Muscle of back (tissue), 13 donors: ENCODE data around the gene TMEM132C. TPM values are rescaled to one million over a fixed set of nuclear protein-coding genes. Genes with fewer than 3 reads are reported as not detected.
"Not testable (repeated sequence)": the region's sequence is repeated elsewhere in the genome, so short reads cannot be mapped to it uniquely, and the experiment has no call there.

Source experiments
- DNase-seq, 3 donors: peaks; one replicate each; pipeline versions ENCODE4 v3.0.0 to v3.0.0-alpha.2; 2013
- long read RNA-seq, 9 donors: transcript quantifications; one replicate each; lab custom pipeline, GENCODE V29; 2026
- polyA plus RNA-seq, 10 donors: library from polyadenylated mRNA; unstranded; fragments of 120-200 nt; gene quantifications; one replicate each; pipeline ENCODE4 v1.2.1, GENCODE V29; 2013; ENCODE audit not compliant: insufficient read length in 10 of 10

TMEM132C gene
- 10 to 100 TPM in 1 of 10 donors, 1 to 10 TPM in 9; 1.9 to 29.1 (median 4.1) TPM for polyA plus RNA-seq
- long read RNA-seq, donor 1, full-length matches to known transcripts, result 1 of 1 reads
- long read RNA-seq, donor 1, partial matches to known transcripts, result 0 of 1 reads
- long read RNA-seq, donor 1, other reads (novel, unspliced or antisense), result 0 of 1 reads
- long read RNA-seq, donor 2, result 0 reads
- long read RNA-seq, donor 3, result 0 reads
- long read RNA-seq, donor 4, full-length matches to known transcripts, result 1 of 1 reads
- long read RNA-seq, donor 4, partial matches to known transcripts, result 0 of 1 reads
- long read RNA-seq, donor 4, other reads (novel, unspliced or antisense), result 0 of 1 reads
- long read RNA-seq, donor 5, result 0 reads
- long read RNA-seq, donor 6, full-length matches to known transcripts, result 1 of 1 reads
- long read RNA-seq, donor 6, partial matches to known transcripts, result 0 of 1 reads
- long read RNA-seq, donor 6, other reads (novel, unspliced or antisense), result 0 of 1 reads
- long read RNA-seq, donor 7, result 0 reads
- long read RNA-seq, donor 8, full-length matches to known transcripts, result 2 of 2 reads
- long read RNA-seq, donor 8, partial matches to known transcripts, result 0 of 2 reads
- long read RNA-seq, donor 8, other reads (novel, unspliced or antisense), result 0 of 2 reads
- long read RNA-seq, donor 9, result 0 reads

DNA sequence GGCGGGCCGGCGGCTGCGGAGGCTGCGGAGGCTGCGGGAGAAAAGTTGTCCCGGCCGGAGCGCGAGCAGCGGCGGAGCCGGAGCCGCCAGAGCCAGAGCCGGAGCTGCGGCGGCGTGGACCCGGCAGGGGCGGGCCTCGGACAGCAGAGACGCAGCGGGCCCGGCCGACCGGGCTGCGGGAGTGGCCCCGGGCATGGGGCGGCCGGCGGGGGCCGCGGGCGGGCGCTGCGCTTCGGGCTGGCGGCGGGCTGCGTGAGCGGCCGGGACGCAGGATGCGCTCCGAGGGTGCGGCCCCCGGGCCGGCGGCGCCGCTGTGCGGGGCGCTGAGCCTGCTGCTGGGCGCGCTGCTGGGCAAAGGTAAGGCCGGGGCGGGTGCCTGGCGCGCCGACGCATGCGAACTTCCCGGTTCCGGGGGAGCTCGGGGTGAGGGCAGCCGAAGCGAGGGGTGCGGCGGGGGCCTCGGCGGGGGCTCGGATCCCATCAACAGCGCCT is at the start of gene TMEM132C:
TMEM132C (plus strand) TSS at position 40 of the 492 bp plus-strand sequence; CDS start at position 273, 233 bp downstream.
- DNase-seq, result peak in 1 of 3 donors; percentile 18

DNA sequence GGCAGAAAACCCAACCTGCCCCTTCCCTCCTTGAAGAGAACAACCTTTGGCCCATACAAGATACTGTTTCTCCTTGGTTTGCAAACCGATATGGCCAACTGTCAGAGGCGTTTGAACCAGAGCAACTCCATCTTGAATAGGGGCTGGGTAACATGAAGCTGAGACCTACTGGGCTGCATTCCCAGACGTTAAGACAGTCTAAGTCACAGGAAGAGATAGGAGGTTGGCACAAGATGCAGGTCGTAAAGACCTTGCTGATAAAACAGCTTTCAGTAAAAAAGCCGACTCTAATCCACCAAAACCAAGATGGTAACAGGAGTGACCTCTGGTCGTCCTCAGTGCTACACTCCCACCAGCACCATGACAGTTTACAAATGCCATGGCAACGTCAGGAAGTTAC is 42.7 kb upstream of the TMEM132C start:
- no peak for DNase-seq

DNA sequence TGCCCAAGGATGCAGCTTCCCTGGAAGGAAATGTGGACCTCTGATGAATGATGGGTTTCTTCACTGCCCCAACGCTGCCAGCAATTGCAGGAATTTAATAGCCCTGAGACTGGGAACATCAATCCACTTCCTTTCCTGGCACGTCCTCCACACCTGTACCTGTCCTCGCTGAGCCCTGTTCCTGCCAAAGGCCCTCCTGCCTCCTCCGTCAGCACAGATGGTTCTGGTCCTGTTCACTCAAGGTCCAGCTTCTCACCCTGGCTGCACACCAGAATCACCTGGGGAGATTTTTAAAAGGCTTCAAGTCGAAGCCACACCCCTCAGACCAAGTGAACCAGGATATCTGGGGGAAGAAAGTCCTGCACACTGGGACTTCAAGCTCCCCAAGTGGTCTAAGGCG is 38.4 kb upstream of the TMEM132C start:
- no peak for DNase-seq

DNA sequence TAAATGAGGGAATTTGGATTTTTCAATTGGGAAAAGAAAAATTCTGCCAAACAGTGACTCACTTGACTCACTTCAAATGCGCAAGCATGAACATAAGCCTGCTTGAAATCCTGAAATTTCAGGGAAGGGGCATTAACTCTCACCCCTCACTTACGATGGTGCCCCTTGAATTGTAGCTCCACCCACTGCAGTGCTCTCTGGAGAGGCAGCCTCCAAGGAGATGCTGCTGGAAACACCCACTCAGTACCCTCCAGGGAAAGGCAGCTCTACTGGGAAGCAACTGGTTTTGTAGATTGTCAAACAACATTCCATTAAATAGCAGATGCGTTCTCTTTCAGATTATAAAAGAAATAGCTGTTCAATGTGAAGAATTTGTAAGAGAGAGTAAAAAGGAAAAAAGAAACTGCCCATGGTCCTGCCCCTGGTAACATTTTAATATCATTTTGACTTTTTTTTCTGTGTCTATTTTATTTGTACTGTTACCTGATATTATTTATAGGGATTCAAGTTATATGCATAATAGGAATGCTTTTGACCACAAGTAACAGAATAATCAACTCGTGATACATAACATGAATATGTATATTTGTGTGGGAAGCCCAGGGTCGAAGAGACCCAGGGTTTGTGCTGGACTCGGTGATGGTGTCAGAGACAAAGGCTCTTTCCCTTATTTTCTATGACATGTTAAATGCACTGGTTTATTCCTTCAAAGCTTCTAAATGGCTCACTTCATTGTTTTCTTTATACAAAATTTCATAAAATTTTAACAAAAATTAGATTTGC is 31.1 kb upstream of the TMEM132C start:
- no peak for DNase-seq

DNA sequence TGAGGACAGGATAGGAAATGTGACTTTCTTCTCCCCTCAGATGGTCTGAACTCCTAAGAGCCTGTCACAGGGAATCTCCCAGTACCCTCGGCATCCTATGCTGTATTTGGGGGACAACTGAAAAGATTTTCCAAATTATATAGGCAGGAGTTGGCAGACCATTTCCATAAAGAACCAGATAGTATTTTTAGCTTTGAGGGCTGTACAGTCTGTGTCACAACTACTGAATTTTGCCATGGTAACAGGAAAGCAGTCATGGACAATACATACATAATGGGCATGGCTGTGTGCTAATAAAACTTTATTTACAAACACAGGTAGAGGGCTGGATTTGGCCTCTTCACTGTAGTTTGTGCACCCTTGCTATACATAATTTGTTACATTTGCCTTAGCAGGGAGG is 30.4 kb upstream of the TMEM132C start:
- no peak for DNase-seq

DNA sequence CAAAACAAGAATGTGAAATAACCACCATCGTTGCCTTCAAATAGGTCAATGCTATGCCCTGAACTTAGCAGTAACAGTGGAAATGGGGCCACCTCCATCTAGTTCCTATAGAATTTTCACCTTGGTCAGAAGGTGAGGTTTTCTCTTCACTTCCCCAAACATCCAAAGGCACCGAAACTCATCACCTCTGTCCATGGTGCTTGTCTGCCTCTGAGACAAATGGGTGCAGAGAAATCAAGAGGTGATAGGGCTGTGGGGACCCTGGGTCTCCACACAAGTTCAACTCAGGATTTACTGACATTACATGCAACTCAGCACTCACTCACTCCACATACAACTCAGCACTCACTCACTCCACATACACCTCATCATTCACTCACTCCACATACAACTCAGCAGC is 26.2 kb upstream of the TMEM132C start:
- no peak for DNase-seq

DNA sequence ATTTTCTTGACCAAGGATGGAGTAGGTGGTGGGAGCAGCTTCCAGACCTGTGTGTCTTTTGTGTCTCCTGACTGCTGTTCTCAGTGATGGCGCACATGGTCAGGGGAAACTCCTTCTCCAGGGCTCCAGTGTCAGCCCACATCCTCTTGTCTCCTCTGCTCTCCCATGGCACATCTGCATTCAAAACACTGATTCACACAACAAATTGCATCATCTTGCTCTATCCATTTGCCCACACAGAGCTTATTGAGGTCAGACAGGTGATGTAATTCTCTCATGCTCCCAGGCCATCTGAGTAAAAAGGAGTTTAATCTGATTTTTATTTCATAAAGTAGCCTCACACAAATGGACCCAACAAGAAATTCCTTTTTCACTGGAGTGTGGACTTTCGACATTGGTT is 21.8 kb upstream of the TMEM132C start:
- DNase-seq, result no peak

DNA sequence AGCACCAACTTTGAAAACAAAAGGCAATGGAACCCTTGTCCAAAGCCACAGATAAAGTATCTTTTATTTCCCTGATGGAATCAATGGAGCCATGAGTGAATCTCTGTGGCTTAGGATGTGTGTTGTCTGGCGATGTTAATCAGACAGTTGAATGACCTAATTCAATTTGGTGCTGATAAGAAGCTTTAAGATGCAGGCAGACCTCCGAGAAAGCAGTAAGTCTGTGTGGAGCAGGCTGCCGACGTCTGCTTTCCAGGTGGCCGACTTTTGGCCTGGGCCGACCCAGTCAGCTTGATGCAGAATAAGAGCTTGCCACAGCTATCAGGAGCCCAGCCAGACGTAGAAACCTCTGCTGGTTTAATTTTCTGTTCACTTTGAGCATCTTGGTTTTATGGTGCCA is 21.1 kb upstream of the TMEM132C start:
- DNase-seq, result no peak

DNA sequence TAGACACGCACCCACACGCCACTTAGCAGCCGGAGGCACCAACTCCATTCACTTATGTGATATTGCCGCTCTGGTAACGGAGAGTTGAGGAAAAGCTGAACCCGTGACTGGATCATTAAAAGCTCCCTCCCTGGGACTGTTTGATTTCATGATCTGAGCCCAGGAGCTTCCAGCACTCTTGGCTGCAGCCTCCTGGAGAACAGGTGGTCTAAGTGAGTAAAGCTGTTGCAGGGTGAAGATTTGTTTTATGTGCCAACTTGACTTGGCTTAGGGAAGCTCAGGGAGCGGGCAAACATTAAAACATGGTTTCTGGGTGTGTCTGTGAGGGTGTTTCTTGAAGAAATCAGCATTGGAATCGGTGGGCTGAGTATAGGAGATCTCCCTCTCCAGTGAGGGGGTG is 16.9 kb upstream of the TMEM132C start:
- no peak for DNase-seq

DNA sequence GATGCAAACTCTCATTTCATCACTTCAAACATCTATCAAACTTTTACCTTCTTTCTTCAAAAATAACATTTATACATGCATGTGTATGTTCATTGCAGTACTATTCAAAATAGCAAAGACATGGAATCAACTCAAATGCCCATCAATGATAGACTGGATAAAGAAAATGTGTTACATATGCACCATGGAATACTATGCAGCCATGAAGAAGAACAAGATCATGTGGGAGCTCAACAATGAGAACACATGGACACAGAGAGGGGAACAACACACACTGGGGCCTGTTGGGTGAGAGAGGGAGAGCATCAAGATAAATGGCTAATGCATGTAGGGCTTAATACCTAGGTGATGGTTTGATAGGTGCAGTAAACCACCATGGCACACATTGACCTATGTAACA is 13.1 kb upstream of the TMEM132C start:
- DNase-seq, result not testable (repeated sequence)

DNA sequence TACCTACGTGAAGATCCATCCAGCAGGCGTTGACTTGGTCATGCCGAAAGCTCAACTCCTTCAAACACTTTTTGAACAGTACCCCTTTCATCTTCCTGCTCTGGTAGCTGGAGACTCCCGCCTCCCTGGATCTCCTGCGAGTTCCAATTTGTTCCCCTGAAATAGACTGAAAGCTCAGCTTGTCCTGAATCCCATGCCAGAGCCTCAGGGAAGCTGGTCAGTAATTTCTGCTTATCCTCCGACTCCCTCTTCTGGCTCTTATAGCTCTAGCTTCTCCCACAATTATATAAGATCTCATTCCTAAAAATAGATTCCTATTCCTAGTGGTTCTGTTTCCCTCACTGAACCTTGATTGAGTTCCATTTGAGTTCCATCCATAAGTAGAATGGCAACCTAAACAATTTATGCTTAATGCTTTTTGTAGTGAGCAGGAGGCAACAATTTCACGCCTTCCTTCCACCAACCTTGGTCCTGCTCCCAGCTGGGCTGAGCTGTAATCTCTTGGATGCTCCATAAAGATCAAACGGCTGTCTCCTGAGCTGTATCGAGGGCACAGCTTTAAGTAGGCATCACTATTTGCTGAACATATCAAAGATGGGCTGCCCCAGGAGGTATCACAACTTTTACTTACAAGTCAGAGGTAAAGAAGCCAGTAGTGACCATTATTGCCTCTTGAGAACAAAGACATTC is 8.0 kb upstream of the TMEM132C start:
- peak in 1 of 3 donors; percentile 66 for DNase-seq

DNA sequence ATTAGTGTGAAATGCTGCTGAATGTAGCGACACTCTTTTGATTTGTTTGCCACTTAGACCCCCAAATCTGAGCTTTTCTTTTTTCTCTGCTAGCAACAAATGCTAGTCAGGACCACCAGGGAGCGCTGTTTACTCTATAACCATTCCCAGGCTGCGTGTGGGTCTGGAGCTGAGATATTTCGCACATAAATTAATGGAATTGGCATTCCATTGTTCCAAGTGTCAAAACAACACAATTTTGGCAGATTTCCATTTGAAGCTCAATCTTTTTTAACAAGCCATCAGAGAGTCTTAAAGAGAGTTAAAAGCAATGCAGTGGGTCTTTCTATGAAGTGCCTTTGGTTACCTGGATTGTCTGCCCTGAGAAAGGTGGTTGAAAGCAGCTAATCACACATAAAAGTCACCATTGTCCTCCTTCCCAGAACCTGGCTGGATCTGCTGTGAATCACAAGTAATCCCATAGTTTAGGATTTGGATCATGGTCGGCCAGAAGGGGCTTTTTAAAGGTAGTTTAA is 7.4 kb upstream of the TMEM132C start:
- DNase-seq, result peak in 2 of 3 donors; percentile 57 to 68

DNA sequence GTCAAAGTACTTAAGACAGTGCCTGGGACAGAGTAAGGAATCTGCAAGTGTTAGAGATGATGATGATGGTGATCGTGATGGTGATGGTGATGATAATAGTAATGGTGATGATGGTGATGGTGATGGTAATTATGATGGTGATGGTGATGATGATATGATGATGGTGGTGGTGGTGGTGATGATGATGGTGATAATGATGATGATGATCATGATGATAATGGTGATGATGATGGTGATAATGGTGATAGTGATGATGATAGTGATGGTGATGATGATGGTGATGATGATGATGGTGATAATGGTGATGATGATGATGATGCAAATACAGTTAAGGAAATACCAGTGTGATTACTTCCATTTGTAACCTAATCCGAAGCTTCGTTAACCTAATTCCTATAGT is 5.2 kb upstream of the TMEM132C start:
- no peak for DNase-seq

DNA sequence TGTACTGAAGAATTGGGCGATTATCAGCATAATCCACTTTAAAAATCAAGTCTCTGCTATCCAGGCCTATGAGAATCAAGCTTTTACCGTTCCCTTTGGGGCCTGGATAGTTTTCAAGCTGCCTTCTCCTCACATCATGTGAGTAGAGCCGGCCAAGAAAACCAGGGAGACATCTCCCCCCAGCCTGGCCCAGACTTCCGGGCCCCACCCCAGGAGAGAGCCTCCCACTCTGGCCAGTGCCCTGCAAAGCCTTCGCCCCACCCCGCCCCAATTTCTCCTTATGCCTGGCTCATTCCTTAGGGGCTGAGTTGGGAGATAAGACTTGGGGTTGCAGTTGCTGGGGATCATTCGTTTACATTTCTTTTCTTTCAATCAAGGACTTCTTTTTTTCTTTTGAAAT is 1.4 kb upstream of the TMEM132C start:
- no peak for DNase-seq

DNA sequence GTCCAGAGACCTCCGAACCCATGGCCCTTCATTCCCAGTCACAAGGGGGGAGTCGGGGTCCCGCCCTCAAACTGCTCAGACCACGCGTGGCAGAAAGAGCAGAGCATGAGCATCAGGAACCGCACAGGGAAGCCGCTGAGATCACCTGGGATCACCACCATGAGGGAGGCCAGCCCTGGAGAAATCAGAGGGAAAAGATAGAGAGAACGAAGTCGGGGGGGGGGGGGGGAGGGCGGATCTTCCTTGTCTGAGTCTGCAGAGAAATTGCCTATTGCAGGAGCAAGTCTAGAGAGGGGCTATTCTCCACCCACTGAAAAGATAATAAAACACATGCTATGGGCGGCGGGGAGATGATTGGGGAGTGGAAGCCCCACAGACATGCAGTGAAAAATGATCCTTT is 884 bp upstream of the TMEM132C start:
- peak in 1 of 3 donors; percentile 21 for DNase-seq

DNA sequence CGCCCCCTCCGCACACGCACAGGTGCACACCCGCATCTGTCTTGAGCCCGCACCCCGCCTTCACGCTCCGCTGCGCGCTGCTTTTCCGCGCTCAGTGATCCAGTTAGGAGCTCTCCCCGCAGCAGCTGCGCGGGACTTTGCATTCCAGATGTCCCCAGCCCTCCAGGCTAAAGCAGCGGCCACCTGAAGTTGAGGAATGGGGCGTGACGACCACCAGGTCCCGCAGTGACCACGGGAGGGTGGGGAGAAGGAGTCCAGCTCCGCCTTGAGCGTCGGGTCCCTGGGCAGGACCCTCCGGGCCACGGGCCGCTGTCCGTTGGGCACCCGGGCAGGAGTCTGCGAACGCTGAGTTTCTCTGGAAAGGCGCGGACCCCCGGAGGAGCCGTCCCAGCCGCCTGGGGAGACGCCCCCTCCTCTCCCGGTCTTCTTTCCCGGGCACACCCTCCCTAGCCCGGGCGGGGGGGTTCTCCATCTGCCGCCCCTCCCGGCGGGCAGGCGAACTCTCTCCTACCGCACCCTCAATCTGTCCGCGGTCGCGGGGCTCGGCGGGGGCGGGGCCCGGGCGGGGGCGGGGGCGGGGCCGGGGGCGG is 334 bp upstream of the TMEM132C start:
- peak in 1 of 3 donors; percentile 55 for DNase-seq

DNA sequence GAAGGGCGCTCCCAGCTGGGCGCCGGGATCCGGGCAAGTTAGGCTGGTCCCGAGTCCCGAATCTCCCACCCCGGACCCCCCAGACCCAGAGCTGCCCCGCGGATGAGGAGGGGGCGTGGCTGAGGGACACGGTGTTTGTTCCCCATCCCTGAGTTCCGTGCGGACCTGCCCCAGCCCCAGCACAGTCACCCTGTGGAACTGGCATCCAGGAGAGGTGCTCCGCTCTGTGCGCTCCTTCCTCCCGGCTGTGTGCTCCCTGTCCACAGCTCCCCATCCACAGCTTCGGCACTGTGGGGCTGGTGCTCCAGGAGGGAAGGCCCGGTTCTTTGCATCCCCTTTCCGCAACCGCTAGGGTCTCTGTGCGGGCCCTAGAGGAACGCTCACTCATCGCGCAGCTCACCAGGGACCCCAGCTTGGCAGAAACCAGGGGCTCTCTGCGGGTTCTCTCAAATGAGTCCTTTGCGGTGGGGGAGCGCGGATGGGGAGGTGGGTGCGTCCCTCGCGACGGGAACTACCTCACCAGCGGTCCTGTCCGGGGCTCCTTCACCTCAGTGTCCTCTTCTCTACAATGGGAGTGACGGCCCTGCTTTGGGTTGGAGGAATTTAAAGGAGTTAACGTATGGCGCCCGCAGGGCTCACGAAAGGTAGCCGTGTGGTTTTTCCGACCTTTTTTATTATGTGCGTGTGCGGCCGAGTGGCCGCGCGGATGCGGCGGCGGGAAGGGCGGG is 845 bp downstream of the TMEM132C start:
- DNase-seq, result peak in 1 of 3 donors; percentile 47

DNA sequence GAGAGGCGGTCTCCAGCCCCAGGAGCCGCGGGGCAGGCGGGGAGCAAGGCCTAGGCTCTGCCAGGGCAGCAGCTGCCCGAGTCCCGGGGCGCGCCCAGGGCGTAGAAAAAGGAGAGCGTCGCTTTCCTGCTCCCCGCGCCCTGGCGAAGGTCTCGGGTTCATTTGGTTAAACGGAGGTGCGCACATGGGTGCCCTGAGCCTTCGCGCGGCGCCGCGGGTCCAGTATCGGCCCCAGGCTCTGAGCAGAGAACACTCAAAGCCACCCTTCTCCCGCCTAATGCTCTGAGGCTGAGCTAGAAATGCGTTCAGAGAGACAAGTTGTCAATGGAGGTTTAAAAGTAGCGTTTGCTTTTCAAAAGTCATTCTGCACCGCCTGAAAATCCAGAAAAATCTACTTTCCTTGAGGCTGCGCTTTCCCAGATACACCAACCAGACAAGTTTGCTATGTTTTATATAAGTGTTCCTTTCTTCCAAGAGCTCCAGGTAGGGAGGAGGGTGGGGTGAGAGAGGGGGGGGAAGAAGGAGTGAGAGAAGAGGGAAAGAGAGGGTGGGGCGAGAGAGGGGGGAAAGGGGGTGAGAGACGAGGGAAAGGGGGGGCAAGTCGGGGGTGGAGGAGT is 1.5 kb downstream of the TMEM132C start:
- no peak for DNase-seq

DNA sequence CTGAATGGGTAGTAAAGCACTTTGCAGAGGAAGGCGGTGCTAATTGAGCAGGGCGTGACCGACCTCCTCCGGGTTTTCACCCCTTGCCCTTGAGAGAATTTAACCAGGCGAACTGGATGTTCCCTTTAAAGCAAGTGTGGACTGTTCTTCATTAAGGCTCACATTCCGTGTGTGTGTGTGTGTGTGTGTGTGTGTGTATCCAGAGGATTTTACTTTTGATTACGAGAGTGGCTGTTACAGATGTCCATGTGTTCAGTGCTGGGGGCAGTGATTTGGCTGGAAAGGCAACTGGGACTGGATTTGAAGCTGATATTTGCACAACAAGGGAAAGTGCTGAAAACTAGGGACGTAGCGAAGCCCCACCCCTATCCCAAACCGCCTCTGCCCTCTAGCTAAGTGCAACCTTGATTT is 2.2 kb downstream of the TMEM132C start:
- peak in 1 of 3 donors; percentile 52 for DNase-seq

DNA sequence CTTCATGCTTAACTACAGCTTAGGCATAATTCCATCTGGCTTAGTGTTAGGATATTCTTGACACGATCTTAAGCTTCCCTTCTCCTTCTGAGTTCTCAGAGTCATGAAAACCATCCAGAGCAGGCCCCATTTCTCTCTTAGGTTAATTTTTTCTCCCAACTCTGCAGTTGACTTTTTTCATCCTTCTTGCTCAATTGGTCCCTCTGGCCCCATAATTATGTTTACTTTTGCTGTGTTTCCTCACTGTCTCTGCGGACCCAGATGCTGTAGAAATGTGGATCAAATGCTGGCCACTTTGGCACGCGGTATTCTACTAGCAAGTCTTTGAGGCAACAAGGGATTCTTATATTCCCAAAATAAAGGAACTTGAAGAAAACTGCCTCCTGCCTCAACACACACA is 9.5 kb downstream of the TMEM132C start:
- DNase-seq, result peak in 1 of 3 donors; percentile 84
